A673 (cell line): ENCODE data around the gene KDM1A. TPM values are rescaled to one million over a fixed set of nuclear protein-coding genes. Genes with fewer than 3 reads are reported as not detected.
"Not testable (repeated sequence)": the region's sequence is repeated elsewhere in the genome, so short reads cannot be mapped to it uniquely, and the experiment has no call there.

ENCODE experiments used
- BruUV-seq: library from RNA; stranded (reverse); fragments of 400-500 nt; replicated peaks from 2 replicates; lab custom pipeline; 2021; lab: Mats Ljungman, UMichigan
- CTCF ChIA-PET: fragments of 300-600 bp; sonication (Branson Sonifier 250); formaldehyde crosslinking; loops from one replicate; lab custom pipeline; 2022; ENCODE audit warnings: antibody characterized with exemption; lab: Charles Lee
- POLR2A ChIA-PET: fragments of 300-600 bp; sonication (Branson Sonifier 250); formaldehyde crosslinking; loops from one replicate; lab custom pipeline; 2022; ENCODE audit warnings: antibody characterized with exemption; ENCODE audit not compliant: low non-redundant PET; lab: Charles Lee
- DNase-seq: peaks from one replicate; pipeline ENCODE4 v3.0.0-alpha.2; 2015; ENCODE audit warnings: low spot score
- H3K27ac ChIP-seq: fragments of 200-600 bp; sonication (generic); 2 replicates; pipeline ENCODE4 v1.5.1; 2016; ENCODE audit warnings: mixed run types, low read depth, mild to moderate bottlenecking, mixed read lengths, antibody characterized with exemption, low read length; ENCODE audit not compliant: poor library complexity, severe bottlenecking
- H3K27me3 ChIP-seq: fragments of 200-600 bp; sonication (generic); replicated peaks from 2 replicates; pipeline ENCODE4 v1.6.1; 2017; ENCODE audit warnings: mixed run types, low read depth, mild to moderate bottlenecking, mixed read lengths, antibody characterized with exemption, low read length; ENCODE audit not compliant: insufficient read depth, poor library complexity
- H3K36me3 ChIP-seq: fragments of 200-600 bp; sonication (generic); 2 replicates; pipeline ENCODE4 v1.6.1; 2016; ENCODE audit warnings: mixed run types, mild to moderate bottlenecking, mixed read lengths, antibody characterized with exemption, low read length; ENCODE audit not compliant: insufficient read depth, poor library complexity, severe bottlenecking
- H3K4me1 ChIP-seq: fragments of 200-600 bp; sonication (generic); 2 replicates; pipeline ENCODE4 v1.6.1; 2017; ENCODE audit warnings: mixed run types, mild to moderate bottlenecking, mixed read lengths, antibody characterized with exemption, low read length; ENCODE audit not compliant: insufficient read depth, poor library complexity, severe bottlenecking
- H3K4me3 ChIP-seq: fragments of 200-600 bp; sonication (generic); 2 replicates; pipeline ENCODE4 v1.5.1; 2016; ENCODE audit warnings: low read depth, mixed run types, mild to moderate bottlenecking, mixed read lengths, low read length; ENCODE audit not compliant: poor library complexity, severe bottlenecking
- H3K9me3 ChIP-seq: fragments of 200-600 bp; sonication (generic); 2 replicates; pipeline ENCODE4 v1.6.1; 2016; ENCODE audit warnings: mixed run types, low read depth, mild to moderate bottlenecking, mixed read lengths, antibody characterized with exemption, low read length; ENCODE audit not compliant: poor library complexity, severe bottlenecking
- CTCF ChIP-seq: fragments of 300-800, 200-600 bp; sonication (generic); conservative IDR thresholded peaks from 2 replicates; pipeline ENCODE4 v1.5.1; 2017; ENCODE audit warnings: low read depth, mild to moderate bottlenecking, antibody characterized with exemption, low read length, moderate library complexity, mixed read lengths
- EZH2 ChIP-seq: fragments of 200-600 bp; sonication (generic); IDR thresholded peaks from 2 replicates; pipeline ENCODE4 v1.6.1; 2017; ENCODE audit warnings: borderline replicate concordance, low read depth, mild to moderate bottlenecking, mixed read lengths, antibody characterized with exemption, low read length; ENCODE audit not compliant: poor library complexity, severe bottlenecking
- intact Hi-C: fragments of 100-400 bp; cut with micrococcal nuclease; formaldehyde crosslinking; loops from one replicate; pipeline ENCODE4 v1.10.0; 2022; ENCODE audit not compliant: unreplicated experiment
- total RNA-seq: library from RNA; stranded (reverse); gene quantifications from 2 replicates; pipeline ENCODE4 v1.2.3, GENCODE V29; 2021

KDM1A gene
- total RNA-seq, 1 experiment from 2014 or later = 201 TPM

- intact Hi-C loops, H3K36me3 ChIP-seq, CTCF ChIA-PET, H3K27me3 ChIP-seq, H3K27ac ChIP-seq, H3K4me1 ChIP-seq, DNase-seq, BruUV-seq, H3K4me3 ChIP-seq, POLR2A ChIA-PET, H3K9me3 ChIP-seq: not testable (repeated sequence)
These were observed 17.1 kb upstream of the KDM1A start for GRCh38 chr1:23002218-23002617.

DNA sequence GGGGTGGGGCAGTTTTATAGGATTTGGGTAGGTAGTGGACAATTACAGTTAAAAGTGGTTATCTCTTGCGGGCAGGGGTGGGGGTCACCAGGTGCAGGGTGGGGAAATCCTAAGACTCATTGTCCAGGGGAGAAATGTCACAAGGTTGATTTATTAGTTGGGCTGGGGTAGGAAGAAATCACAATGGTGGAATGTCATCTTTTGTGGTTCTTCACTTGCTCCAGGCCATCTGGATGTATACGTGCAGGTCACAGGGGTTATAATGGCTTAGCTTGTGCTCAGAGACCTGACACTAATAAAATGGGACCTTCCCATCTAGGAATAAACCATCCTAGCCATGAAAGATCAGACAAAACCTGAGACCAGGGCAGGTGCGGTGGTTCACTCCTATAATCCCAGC is 15.2 kb upstream of the KDM1A start:
- ChIA-PET POLR2A (no interaction called here), CTCF (interaction anchor here (0.6 kb wide), 1 partner anchor 669 kb away, joined by 5 read pairs; no protein-coding TSS in a partner anchor)
- intact Hi-C loops = no loop called here
- Histone ChIP-seq H3K9me3 (no peaks in the 10 kb centered on the region), H3K27ac (no peak overlapping the region), H3K27me3 (no peaks in the 10 kb centered on the region), H3K4me1 (no peaks in the 10 kb centered on the region), H3K4me3 (no peak overlapping the region), H3K36me3 (no peaks in the 10 kb centered on the region)
- BruUV-seq = no TSS peak
- no peak for TF ChIP-seq EZH2
- TF ChIP-seq CTCF = no peak
- DNase-seq = no peak

DNA sequence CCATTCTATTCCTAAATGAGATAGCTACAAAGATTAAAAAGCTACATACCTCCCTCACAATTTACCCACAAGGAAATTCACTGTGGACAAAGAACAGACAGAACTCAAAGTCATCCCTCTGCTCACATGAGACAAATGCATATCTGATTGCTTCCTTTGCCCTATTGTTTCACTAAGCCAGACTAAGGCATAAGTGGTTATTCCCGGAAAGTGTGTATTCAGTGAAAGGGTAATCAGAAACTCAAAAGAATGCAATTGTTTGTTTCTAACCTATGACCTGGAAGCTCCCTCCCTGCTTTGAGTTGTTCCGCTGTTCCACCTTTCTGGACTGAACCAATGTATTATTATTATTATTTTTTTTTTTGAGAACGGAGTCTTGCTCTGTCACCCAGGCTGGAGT is 14.5 kb upstream of the KDM1A start:
- H3K9me3 ChIP-seq, H3K36me3 ChIP-seq, CTCF ChIA-PET, H3K27ac ChIP-seq, H3K4me3 ChIP-seq, POLR2A ChIA-PET, H3K4me1 ChIP-seq, H3K27me3 ChIP-seq, BruUV-seq, intact Hi-C loops: not testable (repeated sequence)
- DNase-seq = peak; percentile 26

DNA sequence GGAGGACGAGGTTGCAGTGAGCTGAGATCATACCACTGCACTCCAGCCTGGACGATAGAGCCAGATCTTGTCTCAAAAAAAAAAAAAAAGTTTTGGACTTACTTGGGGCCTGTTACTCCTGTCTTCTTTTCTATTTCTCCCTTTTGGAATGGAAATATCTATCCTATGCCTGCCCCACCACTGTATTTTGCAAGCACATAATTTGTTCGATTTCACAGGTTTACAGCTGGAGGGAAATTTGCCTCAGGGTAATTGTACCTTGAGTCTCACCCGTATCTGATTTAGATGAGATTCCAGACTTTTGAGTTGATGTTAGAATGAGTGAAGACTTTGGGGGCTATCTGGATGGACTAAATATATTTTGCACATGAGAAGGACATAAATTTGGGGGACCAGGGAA is 12.2 kb upstream of the KDM1A start:
- Histone ChIP-seq H3K4me3 (no peak overlapping the region), H3K27me3 (no peaks in the 10 kb centered on the region), H3K36me3 (no peaks in the 10 kb centered on the region), H3K9me3 (no peaks in the 10 kb centered on the region), H3K4me1 (no peaks in the 10 kb centered on the region), H3K27ac (no peak overlapping the region)
- ChIA-PET POLR2A (no interaction called here), CTCF (no interaction called here)
- DNase-seq = no peak
- intact Hi-C loops = no loop called here
- BruUV-seq = no TSS peak
- no peak for TF ChIP-seq EZH2
- no peak for TF ChIP-seq CTCF
